K562 treated with DMSO at 1 percent for 4 hours (cell line): ENCODE results near the gene ZIK1. TPM values are rescaled to one million over a fixed set of nuclear protein-coding genes. Genes with fewer than 3 reads are reported as not detected.

Experiments
- total RNA-seq: library from RNA; unstranded; fragments of 300-600 nt; gene quantifications from 2 replicates; pipeline ENCODE4 v1.2.3, GENCODE V29; 2022; ENCODE audit not compliant: insufficient read depth

ZIK1 gene
- total RNA-seq, result 1.0 TPM in 1 of 2 replicates, not detected in the other

GRCh38 chr19:57583521-57584416 is at the start of gene ZIK1:
Gene ZIK1, plus strand, starts transcription at chr19:57584145. Its CDS starts 212 bp downstream, at chr19:57584357.

GRCh38 chr19:57559404-57560025 is 24.4 kb upstream of the ZIK1 start, which contains the start of gene ZNF550:
Gene ZNF550, minus strand, starts transcription at chr19:57559863. Its CDS starts 181 bp downstream, at chr19:57559682.

GRCh38 chr19:57578487-57579205 is 5.3 kb upstream of the ZIK1 start, which contains the start of gene ZNF416:
Gene ZNF416, minus strand, starts transcription at chr19:57578911. Its CDS starts 207 bp downstream, at chr19:57578704.

GRCh38 chr19:57599761-57600383 is 15.9 kb downstream of the ZIK1 start, which contains the start of gene ZNF530:
Gene ZNF530, plus strand, starts transcription at chr19:57599885. Its CDS starts 4,461 bp downstream, at chr19:57604346.

DNA sequence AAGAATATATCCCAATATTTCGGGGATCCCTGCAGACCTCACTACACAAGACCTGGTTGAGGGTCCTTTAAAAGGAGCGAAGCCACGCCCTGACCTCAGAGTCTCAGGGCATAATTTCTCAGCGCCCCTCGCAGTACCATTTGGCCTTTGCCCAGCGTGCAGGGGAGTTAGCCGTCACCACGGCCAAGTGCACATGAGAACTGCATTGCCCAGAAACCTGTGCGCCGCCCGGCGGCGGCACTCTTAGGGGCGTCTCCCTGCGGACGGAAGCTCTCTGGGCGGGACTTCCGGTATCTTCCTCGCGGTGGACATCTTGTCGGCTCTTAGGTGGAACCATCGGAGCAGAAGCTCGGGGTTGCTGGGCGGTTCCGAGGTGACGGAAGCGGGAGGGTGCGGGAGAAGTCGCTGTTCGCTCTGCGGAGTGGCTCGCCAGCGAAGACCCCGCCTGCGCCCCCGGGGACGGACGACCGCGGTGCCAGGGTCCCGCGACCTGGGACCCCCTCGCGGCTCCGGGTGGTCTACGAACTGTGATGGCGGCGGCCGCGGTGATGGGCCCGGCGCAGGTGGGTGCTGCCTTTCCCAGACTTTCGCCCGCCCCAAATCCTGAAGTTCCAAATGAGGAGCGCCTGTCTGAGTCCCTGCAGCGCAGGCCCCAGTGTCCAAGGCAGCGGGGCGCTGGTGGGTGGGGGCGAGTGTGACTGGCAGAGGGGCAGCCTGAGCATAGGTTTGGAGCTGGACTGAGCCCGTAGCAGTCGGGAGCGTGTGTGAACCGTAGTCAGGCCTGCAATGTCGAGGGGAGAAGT is 30.2 kb downstream of the ZIK1 start, which contains the start of gene ZNF134:
TSS of gene ZNF134 (plus strand) at position 302 of the 803 bp plus-strand sequence. CDS start 5,227 bp downstream, outside the sequence.

GRCh38 chr19:57632987-57633831 is 49.3 kb downstream of the ZIK1 start, which contains the start of gene ZNF211:
Gene ZNF211, plus strand, starts transcription at chr19:57633168. Its CDS starts 179 bp downstream, at chr19:57633347.

Other genes with a start within 250 kb of the ZIK1 start
- gene ZNF304, start 232.9 kb upstream of the ZIK1 start, total RNA-seq, result 3.1 and 4.0 TPM in 2 replicates
- 5.5 and 7.3 TPM in 2 replicates for gene TRAPPC2B, start 220.6 kb upstream of the ZIK1 start, total RNA-seq
- 0.42 and 1.0 TPM in 2 replicates for gene ZNF547, start 220.6 kb upstream of the ZIK1 start, total RNA-seq
- gene ZNF548, start 194.3 kb upstream of the ZIK1 start, total RNA-seq, result 3.1 and 6.6 TPM in 2 replicates
- gene ZNF17, start 173.0 kb upstream of the ZIK1 start, total RNA-seq, result 0.82 and 1.4 TPM in 2 replicates
- gene ZNF749, start 148.8 kb upstream of the ZIK1 start, total RNA-seq, result 4.7 and 5.6 TPM in 2 replicates
- not detected in 2 replicates for gene VN1R1, start 127.0 kb upstream of the ZIK1 start, total RNA-seq
- gene ZNF772, start 106.6 kb upstream of the ZIK1 start, total RNA-seq, result 0.24 and 0.67 TPM in 2 replicates
- 1.6 and 3.4 TPM in 2 replicates for gene ZNF419, start 96.4 kb upstream of the ZIK1 start, total RNA-seq
- gene ZNF773, start 84.2 kb upstream of the ZIK1 start, total RNA-seq, result 0.31 and 5.2 TPM in 2 replicates
- 0.29 TPM in 1 of 2 replicates, not detected in the other for gene ZNF549, start 56.8 kb upstream of the ZIK1 start, total RNA-seq
- 2.7 and 6.8 TPM in 2 replicates for gene ZNF550, start 24.3 kb upstream of the ZIK1 start, total RNA-seq
- gene ZNF416, start 5.2 kb upstream of the ZIK1 start, total RNA-seq, result 1.1 TPM in 2 replicates
- 1.8 and 7.1 TPM in 2 replicates for gene ZNF530, start 15.7 kb downstream of the ZIK1 start, total RNA-seq
- gene ZNF134, start 30.1 kb downstream of the ZIK1 start, total RNA-seq, result 5.9 and 9.4 TPM in 2 replicates
- 3.6 and 9.4 TPM in 2 replicates for gene ZNF211, start 49.0 kb downstream of the ZIK1 start, total RNA-seq
- not detected in 2 replicates for gene ZSCAN4, start 84.8 kb downstream of the ZIK1 start, total RNA-seq
- 1.8 and 2.2 TPM in 2 replicates for gene ZNF551, start 97.8 kb downstream of the ZIK1 start, total RNA-seq
- not detected in 2 replicates for gene ZNF154, start 125.1 kb downstream of the ZIK1 start, total RNA-seq
- 1.2 and 3.0 TPM in 2 replicates for gene ZNF671, start 143.5 kb downstream of the ZIK1 start, total RNA-seq
- 5.8 and 7.1 TPM in 2 replicates for gene ZNF776, start 162.7 kb downstream of the ZIK1 start, total RNA-seq
- 1.4 and 1.7 TPM in 2 replicates for gene ZNF586, start 185.5 kb downstream of the ZIK1 start, total RNA-seq
- gene ZNF552, start 230.8 kb downstream of the ZIK1 start, total RNA-seq, result 2.2 and 6.9 TPM in 2 replicates
- 3.3 and 3.9 TPM in 2 replicates for gene ZNF587B, start 246.2 kb downstream of the ZIK1 start, total RNA-seq